ENCODE results near the gene ZSCAN26. TPM values are rescaled to one million over a fixed set of nuclear protein-coding genes. Genes with fewer than 3 reads are reported as not detected.

ZSCAN26 gene
- total and polyA plus RNA-seq, 4 donors: 4.6 to 31.1 (median 7.1) TPM

- WGBS, 2 donors: 5 to 6% methylated on average over 14 of the region's 14 CpGs
- Histone ChIP-seq H3K36me3 (ENCODE audit: control insufficient read depth in 4 of 4, insufficient read depth in 4 of 4, low read length in 4 of 4) (peaks cover 0 to 8% (median 5%) of the 10 kb centered on the region in 4 donors), H3K27ac (ENCODE audit: low read depth in 1 of 2, low read length in 1 of 2) (peak within 1 kb of the TSS; percentile 34 to 68), H3K9ac (ENCODE audit: insufficient read depth in 1 of 2, low read length in 2 of 2) (peak within 1 kb of the TSS; percentile 58 to 77), H3K9me3 (ENCODE audit: control insufficient read depth in 4 of 4, insufficient read depth in 3 of 4, low read length in 3 of 4) (no peaks in the 10 kb centered on the region), H3K4me1 (ENCODE audit: control insufficient read depth in 5 of 5, insufficient read depth in 5 of 5, low read length in 5 of 5) (peaks cover 5 to 11% (median 11%) of the 10 kb centered on the region in 5 donors), H3K27me3 (ENCODE audit: control insufficient read depth in 3 of 3, insufficient read depth in 3 of 3, low read length in 2 of 3) (peaks cover 0 to 4% (median 3%) of the 10 kb centered on the region in 3 donors), H3K4me3 (peak within 1 kb of the TSS; percentile 82)
- DNase-seq: peak; percentile 84 to 96 (median 91)
- no peak for TF ChIP-seq CTCF (IDR thresholded peaks at IDR 0.05; ENCODE audit: control extremely low read depth, extremely low read depth)
- peak; percentile 97 for ATAC-seq (ENCODE audit: insufficient read depth, low FRiP score)
These were observed 14.7 kb upstream of the ZSCAN26 start, which contains the start of gene ZKSCAN4 for GRCh38 chr6:28252009-28252975. TSS of gene ZKSCAN4 (minus strand) at chr6:28252269. CDS start at chr6:28251980, 289 bp downstream.

- H3K36me3 ChIP-seq (ENCODE audit: control insufficient read depth in 4 of 4, insufficient read depth in 4 of 4, low read length in 4 of 4): no peaks in the 10 kb centered on the region
- no peak for ATAC-seq (ENCODE audit: insufficient read depth, low FRiP score)
- WGBS, 2 donors: 92 to 100% methylated on average over 1 of the region's 1 CpG
- TF ChIP-seq CTCF (IDR thresholded peaks at IDR 0.05; ENCODE audit: control extremely low read depth, extremely low read depth): no peak
- DNase-seq: no peak
- H3K9ac ChIP-seq (ENCODE audit: insufficient read depth in 1 of 2, low read length in 2 of 2): no peak overlapping the region
- no peak overlapping the region for H3K27ac ChIP-seq (ENCODE audit: low read depth in 1 of 2, low read length in 1 of 2)
- H3K4me3 ChIP-seq: no peak overlapping the region
- H3K27me3 ChIP-seq (ENCODE audit: control insufficient read depth in 3 of 3, insufficient read depth in 3 of 3, low read length in 2 of 3): peaks cover 0 to 8% (median 4%) of the 10 kb centered on the region in 3 donors
- peaks cover 5 to 15% (median 11%) of the 10 kb centered on the region in 5 donors for H3K4me1 ChIP-seq (ENCODE audit: control insufficient read depth in 5 of 5, insufficient read depth in 5 of 5, low read length in 5 of 5)
- H3K9me3 ChIP-seq (ENCODE audit: control insufficient read depth in 4 of 4, insufficient read depth in 3 of 4, low read length in 3 of 4): peaks cover 0 to 2% (median 0%) of the 10 kb centered on the region in 4 donors
These were observed 12.8 kb upstream of the ZSCAN26 start for GRCh38 chr6:28254121-28254519.

- Histone ChIP-seq H3K9me3 (ENCODE audit: control insufficient read depth in 4 of 4, insufficient read depth in 3 of 4, low read length in 3 of 4) (peaks cover 1 to 12% (median 6%) of the 10 kb centered on the region in 4 donors), H3K27ac (ENCODE audit: low read depth in 1 of 2, low read length in 1 of 2) (no peak overlapping the region), H3K27me3 (ENCODE audit: control insufficient read depth in 3 of 3, insufficient read depth in 3 of 3, low read length in 2 of 3) (peaks cover 0 to 14% (median 4%) of the 10 kb centered on the region in 3 donors), H3K9ac (ENCODE audit: insufficient read depth in 1 of 2, low read length in 2 of 2) (no peak overlapping the region), H3K36me3 (ENCODE audit: control insufficient read depth in 4 of 4, insufficient read depth in 4 of 4, low read length in 4 of 4) (no peaks in the 10 kb centered on the region), H3K4me3 (no peak overlapping the region), H3K4me1 (ENCODE audit: control insufficient read depth in 5 of 5, insufficient read depth in 5 of 5, low read length in 5 of 5) (peaks cover 0 to 11% (median 7%) of the 10 kb centered on the region in 5 donors)
- no peak for TF ChIP-seq CTCF (IDR thresholded peaks at IDR 0.05; ENCODE audit: control extremely low read depth, extremely low read depth)
- WGBS, 2 donors: 0 to 5% methylated on average over 1 of the region's 1 CpG
- DNase-seq (no peak), ATAC-seq (ENCODE audit: insufficient read depth, low FRiP score) (no peak)
These were observed 9.9 kb upstream of the ZSCAN26 start for GRCh38 chr6:28257042-28257441.
